ENCODE results near the gene E2F4.

Gene E2F4

DNA sequence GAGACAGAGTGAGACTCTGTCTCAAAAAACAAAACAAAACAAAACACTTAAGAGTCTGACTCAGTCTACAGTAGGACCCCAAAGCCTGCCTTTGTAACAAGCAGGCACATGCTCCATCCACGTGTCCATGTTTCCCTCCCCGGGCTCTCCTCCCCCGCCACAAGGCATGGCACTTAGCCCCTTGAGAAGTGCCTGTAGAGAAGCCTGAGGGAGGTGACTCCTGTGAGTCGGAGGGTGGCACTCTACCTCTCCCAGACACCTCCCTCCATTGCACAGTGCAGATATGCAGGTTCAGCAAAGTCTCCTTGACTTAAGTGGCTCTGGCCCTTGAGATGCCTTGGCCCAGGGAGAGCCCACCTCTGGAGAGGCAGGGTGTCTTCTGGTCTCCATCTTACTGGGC is 48.6 kb downstream of the E2F4 start:
- no peaks in the 10 kb centered on the region for H3K9me2 ChIP-seq (replicated peaks; ENCODE audit: low read depth, low read length)
- H2AFZ ChIP-seq (ENCODE audit: low read length): no peak overlapping the region
- no peaks in the 10 kb centered on the region for H3K27me3 ChIP-seq (ENCODE audit: insufficient read depth, low read length, poor library complexity, severe bottlenecking)
- H3K79me2 ChIP-seq (ENCODE audit: insufficient read depth, low read length): peaks cover 36% of the 10 kb centered on the region; the same call in 1 of the 2 replicates
- H3K4me1 ChIP-seq (ENCODE audit: insufficient read depth, low read length, poor library complexity, severe bottlenecking): peaks cover 43% of the 10 kb centered on the region
- H3K36me3 ChIP-seq (ENCODE audit: insufficient read depth, low read length): peaks cover 26% of the 10 kb centered on the region; the same call in 1 of the 2 replicates
- H3K4me3 ChIP-seq (ENCODE audit: low read length, poor library complexity, severe bottlenecking): no peak overlapping the region
- H3K4me2 ChIP-seq (ENCODE audit: low read depth, low read length, poor library complexity, severe bottlenecking): no peak overlapping the region
- H3K9ac ChIP-seq (ENCODE audit: low read depth, low read length, poor library complexity, severe bottlenecking): no peak overlapping the region
- peaks cover 8% of the 10 kb centered on the region for H3F3A ChIP-seq (ENCODE audit: low read depth)
- TF ChIP-seq EZH2phosphoT487 (IDR thresholded peaks at IDR 0.05; ENCODE audit: borderline replicate concordance): no peak
- TF ChIP-seq, protein P1, sequence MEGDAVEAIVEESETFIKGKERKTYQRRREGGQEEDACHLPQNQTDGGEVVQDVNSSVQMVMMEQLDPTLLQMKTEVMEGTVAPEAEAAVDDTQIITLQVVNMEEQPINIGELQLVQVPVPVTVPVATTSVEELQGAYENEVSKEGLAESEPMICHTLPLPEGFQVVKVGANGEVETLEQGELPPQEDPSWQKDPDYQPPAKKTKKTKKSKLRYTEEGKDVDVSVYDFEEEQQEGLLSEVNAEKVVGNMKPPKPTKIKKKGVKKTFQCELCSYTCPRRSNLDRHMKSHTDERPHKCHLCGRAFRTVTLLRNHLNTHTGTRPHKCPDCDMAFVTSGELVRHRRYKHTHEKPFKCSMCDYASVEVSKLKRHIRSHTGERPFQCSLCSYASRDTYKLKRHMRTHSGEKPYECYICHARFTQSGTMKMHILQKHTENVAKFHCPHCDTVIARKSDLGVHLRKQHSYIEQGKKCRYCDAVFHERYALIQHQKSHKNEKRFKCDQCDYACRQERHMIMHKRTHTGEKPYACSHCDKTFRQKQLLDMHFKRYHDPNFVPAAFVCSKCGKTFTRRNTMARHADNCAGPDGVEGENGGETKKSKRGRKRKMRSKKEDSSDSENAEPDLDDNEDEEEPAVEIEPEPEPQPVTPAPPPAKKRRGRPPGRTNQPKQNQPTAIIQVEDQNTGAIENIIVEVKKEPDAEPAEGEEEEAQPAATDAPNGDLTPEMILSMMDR (conservative IDR thresholded peaks at IDR 0.05; ENCODE audit: low read length): no peak
- no peaks in the 10 kb centered on the region for H3K9me3 ChIP-seq (ENCODE audit: insufficient read depth, low read depth, low read length)
- H4K20me1 ChIP-seq (ENCODE audit: insufficient read depth, low read length, poor library complexity, severe bottlenecking): peaks cover 14% of the 10 kb centered on the region

DNA sequence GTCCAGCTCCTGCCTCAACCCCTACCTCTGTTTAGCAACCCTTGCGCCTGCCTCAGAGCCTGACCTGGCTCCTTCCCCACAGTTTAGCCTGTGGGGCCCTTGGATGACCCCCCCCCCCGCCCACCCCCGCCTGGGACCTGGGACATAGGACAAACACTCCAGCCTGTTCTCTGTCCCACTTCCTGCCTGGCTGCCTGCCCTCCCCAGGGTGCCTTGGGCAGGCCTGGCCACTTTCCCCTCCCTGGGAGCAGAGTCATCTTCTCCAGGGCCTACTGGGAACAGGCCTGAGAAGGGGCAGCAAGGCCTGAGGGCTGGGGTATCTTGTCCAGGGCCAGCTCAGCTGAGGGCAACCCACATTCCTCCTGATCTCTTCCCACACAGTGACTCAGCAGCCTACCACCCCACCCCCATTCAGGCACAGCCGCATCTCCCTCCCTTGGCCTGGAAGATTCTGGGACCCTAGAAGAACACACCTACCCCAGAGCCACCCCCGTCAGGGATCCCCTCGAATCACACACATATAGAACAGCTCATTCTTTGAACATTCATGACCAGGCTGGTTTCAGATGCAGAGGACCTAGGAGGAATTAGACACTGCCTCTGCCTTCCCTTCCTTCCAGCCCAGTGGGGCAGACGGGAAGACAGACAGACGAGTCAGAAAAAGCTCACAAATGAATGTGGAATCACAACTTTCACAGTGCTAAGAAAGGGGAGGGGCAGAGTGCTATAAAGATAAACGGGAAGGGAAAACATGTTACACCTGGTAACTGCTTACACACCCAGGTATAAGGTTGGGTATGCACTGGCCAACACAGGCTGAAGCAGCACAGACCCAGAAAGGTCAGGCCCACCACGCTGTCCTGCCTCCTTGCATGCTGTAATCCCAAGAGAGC is 49.3 kb downstream of the E2F4 start:
- Histone ChIP-seq H3K27me3 (ENCODE audit: insufficient read depth, low read length, poor library complexity, severe bottlenecking) (no peaks in the 10 kb centered on the region), H2AFZ (ENCODE audit: low read length) (no peak overlapping the region), H3K4me3 (ENCODE audit: low read length, poor library complexity, severe bottlenecking) (no peak overlapping the region), H3K9ac (ENCODE audit: low read depth, low read length, poor library complexity, severe bottlenecking) (peak overlapping the region; percentile 46), H3K9me3 (ENCODE audit: insufficient read depth, low read depth, low read length) (no peaks in the 10 kb centered on the region), H3K4me1 (ENCODE audit: insufficient read depth, low read length, poor library complexity, severe bottlenecking) (peaks cover 50% of the 10 kb centered on the region), H4K20me1 (ENCODE audit: insufficient read depth, low read length, poor library complexity, severe bottlenecking) (peaks cover 19% of the 10 kb centered on the region), H3K4me2 (ENCODE audit: low read depth, low read length, poor library complexity, severe bottlenecking) (peak overlapping the region; percentile 22), H3K79me2 (ENCODE audit: insufficient read depth, low read length) (peaks cover 43% of the 10 kb centered on the region; the same call in 1 of the 2 replicates), H3K36me3 (ENCODE audit: insufficient read depth, low read length) (peaks cover 18% of the 10 kb centered on the region; the same call in 1 of the 2 replicates), H3F3A (ENCODE audit: low read depth) (peaks cover 8% of the 10 kb centered on the region), H3K9me2 (replicated peaks; ENCODE audit: low read depth, low read length) (no peaks in the 10 kb centered on the region)
- TF ChIP-seq, protein P1 (conservative IDR thresholded peaks at IDR 0.05; ENCODE audit: low read length): no peak
- TF ChIP-seq EZH2phosphoT487 (IDR thresholded peaks at IDR 0.05; ENCODE audit: borderline replicate concordance): no peak

DNA sequence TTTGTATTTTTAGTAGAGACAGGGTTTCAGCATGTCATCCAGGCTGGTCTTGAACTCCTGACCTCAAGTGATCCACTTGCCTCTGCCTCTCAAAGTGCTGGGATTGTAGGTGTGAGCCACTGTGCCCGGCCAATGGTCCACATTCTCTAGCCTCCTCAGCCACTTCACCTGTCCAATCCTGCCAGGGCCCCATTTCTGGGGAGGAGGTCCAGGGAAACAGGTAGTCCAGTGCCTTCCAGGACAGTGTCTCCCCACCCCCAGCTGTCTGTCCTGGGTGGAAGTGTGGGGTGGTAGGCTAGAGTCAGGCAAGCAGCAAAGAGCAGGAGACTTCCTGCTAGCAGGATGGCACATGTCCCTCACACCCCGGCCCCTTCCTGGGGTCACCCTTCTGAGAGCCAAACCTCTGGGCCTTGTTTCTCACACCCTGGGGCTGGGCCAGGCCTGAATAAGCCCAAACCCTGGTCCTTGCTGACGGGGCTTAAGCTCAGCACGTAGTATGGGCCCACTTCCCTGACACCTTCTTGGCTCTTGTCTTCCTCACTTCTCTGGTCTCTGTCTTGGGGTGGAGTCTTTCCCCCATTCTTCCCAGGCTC is 50.3 kb downstream of the E2F4 start:
- Histone ChIP-seq H3K4me1 (ENCODE audit: insufficient read depth, low read length, poor library complexity, severe bottlenecking) (peaks cover 58% of the 10 kb centered on the region), H3K9me2 (replicated peaks; ENCODE audit: low read depth, low read length) (no peaks in the 10 kb centered on the region), H3F3A (ENCODE audit: low read depth) (peaks cover 8% of the 10 kb centered on the region), H3K27me3 (ENCODE audit: insufficient read depth, low read length, poor library complexity, severe bottlenecking) (no peaks in the 10 kb centered on the region), H2AFZ (ENCODE audit: low read length) (no peak overlapping the region), H3K4me3 (ENCODE audit: low read length, poor library complexity, severe bottlenecking) (no peak overlapping the region), H3K4me2 (ENCODE audit: low read depth, low read length, poor library complexity, severe bottlenecking) (no peak overlapping the region), H3K9me3 (ENCODE audit: insufficient read depth, low read depth, low read length) (no peaks in the 10 kb centered on the region), H3K79me2 (ENCODE audit: insufficient read depth, low read length) (peaks cover 52% of the 10 kb centered on the region; the same call in 1 of the 2 replicates), H4K20me1 (ENCODE audit: insufficient read depth, low read length, poor library complexity, severe bottlenecking) (peaks cover 19% of the 10 kb centered on the region), H3K36me3 (ENCODE audit: insufficient read depth, low read length) (peaks cover 11% of the 10 kb centered on the region; the same call in 1 of the 2 replicates), H3K9ac (ENCODE audit: low read depth, low read length, poor library complexity, severe bottlenecking) (no peak overlapping the region)
- TF ChIP-seq, protein P1 (conservative IDR thresholded peaks at IDR 0.05; ENCODE audit: low read length): no peak
- TF ChIP-seq EZH2phosphoT487 (IDR thresholded peaks at IDR 0.05; ENCODE audit: borderline replicate concordance): no peak
